GM15510 (cell line): Measurements from ENCODE around the gene NFATC3.

Experiments
- POLR2A ChIP-seq: IDR thresholded peaks from 3 replicates; pipeline ENCODE4 v1.6.1; 2011; ENCODE audit warnings: borderline replicate concordance; ENCODE audit not compliant: insufficient read length; ENCODE audit errors: extremely low read depth

The NFATC3 gene

DNA sequence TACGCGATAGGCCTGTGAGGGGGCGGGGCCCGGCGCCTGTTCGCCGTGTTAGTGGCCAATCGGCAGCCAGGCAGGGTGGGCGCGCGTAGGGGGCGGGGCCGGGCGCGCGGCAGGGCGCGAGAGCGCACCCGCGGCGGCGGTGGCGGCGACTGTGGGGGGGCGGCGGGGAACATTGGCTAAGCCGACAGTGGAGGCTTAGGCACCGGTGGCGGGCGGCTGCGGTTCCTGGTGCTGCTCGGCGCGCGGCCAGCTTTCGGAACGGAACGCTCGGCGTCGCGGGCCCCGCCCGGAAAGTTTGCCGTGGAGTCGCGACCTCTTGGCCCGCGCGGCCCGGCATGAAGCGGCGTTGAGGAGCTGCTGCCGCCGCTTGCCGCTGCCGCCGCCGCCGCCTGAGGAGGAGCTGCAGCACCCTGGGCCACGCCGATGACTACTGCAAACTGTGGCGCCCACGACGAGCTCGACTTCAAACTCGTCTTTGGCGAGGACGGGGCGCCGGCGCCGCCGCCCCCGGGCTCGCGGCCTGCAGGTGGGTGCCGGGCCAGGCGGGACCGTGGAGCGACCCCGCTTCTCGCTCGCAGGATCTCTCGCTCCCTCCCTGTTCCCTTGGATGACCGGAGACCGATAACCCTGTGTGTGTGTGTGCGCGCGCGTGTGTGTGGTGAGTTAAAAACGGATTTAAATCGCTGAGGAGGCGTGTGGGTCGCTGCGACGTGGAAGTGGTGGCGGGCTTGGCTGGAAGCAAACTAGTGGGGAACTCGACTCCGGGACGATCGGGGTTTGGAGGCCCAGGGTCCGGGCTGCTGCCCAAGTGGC lies at the start of gene NFATC3:
Gene NFATC3, plus strand, starts transcription at position 112 of the 813 bp plus-strand sequence. Its CDS starts 312 bp downstream, at position 424.
- TF ChIP-seq POLR2A, result peak; percentile 80

DNA sequence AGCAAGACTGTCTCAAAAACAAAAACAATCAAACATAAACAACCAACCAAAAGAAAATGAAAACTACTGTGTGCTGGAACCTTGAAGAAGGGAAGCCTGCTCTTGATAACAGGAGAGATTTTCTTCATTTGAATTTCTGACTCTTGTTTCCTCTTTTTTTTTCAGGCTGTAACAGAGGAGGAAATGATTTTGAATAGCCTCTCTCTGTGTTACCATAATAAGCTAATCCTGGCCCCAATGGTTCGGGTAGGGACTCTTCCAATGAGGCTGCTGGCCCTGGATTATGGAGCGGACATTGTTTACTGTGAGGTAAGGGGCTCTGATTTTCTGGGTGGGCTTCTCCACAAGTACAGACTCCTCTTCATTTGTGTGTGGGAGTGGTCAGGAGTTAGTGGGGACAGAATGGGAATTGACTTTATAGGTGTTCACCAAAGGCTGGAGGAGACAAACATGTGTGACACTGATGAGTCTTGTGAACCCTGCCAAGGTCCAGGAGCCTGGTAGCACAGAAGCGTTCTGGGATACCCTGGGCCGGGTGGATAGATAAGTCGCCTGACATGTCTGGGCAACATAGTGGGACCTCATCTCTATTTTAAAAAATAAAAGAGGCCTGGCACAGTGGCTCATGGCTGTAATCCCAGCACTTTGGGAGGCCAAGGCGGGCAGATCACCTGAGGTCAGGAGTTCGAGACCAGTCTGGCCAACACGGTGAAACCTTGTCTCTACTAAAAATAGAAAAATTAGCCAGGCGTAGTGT lies 47.2 kb upstream of the NFATC3 start:
- no peak for TF ChIP-seq POLR2A

DNA sequence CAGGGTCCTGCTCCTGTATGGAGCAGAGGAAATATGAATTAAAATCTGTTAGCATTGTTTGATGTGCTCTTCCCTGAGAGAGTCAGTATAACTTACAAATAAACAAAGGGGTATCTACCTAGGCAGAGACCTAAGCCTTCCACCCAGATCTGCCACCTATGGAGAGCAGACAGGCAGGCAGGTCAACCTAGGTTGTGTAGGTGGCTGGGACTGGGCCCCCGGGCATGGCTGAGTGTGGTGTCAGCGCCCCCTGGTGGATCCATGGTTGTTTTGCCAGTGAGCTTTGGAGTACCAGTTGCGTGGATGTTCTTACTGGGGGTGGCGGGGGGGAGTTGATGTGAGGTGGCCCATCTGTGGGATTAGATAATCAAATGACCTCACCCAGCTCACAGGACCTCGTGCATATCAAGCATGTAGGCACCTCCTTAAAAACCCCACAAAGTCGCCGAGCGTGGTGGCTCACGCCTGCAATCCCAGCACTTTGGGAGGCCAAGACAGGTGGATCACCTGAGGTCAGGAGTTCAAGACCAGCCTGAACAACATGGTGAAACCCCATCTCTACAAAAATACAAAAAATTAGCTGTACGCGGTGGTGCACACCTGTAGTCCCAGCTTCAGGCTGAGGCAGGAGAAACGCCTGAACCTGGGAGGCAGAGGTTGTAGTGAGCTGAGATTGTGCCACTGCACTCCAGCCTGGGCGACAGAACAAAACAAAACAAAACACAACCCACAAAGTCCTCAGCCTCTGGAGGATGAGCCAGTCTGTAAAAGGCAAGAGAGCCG lies 44.5 kb upstream of the NFATC3 start:
- TF ChIP-seq POLR2A, result no peak

DNA sequence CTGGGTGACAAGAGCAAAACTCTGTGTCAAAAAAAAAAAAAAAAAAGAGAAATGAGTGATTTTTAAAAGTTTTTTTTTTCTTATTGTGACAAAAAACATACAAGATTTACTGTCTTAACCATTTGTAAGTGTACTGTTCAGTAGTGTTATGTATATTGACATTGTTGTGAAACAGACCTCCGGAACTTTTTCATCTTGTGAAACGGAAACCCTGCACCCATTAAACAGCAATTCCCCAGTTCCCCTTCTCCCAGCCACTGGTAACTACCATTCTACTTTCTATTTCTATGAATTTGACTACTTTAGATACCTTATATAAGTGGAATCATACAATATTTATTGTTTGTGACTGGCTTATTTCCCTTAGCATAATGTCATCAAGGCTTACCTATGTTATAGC lies 43.4 kb upstream of the NFATC3 start:
- TF ChIP-seq POLR2A, result no peak

DNA sequence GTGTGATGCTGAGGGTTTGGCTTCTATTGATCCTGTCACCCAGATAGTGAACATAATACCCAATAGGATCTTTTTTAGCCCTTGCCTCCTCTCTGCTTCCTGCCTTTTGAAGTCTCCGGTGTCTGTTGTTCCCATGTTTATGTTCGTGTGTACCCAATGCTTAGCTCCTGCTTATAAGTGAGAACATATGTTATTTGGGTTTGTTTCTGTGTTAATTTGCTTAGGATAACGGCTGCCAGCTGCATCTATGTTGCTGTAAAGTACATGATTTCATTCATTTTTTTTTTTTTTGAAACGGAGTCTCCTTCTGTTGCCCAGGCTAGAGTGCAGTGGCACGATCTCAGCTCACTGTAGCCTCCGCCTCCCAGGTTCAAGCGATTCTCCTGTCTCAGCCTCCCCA lies 39.1 kb upstream of the NFATC3 start:
- no peak for TF ChIP-seq POLR2A

DNA sequence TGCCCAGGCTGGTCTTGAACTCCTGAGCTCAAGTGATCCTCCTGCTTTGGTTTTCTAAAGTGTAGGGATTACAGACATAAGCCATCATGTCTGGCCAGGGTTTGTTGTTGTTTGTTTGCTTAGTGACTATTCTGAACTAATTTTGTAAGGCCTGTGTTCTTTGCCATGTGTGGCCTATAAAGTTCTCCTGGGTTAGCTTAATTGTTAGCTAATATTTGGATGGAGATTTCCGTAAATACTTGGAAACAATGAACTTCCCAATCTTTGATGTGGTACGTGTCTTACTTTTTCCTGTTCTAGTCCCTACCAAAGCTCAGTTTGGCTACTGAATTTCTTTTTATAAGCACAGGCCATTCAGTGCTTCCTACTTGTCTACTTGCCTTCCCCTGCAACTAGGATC lies 37.2 kb upstream of the NFATC3 start:
- TF ChIP-seq POLR2A, result no peak

DNA sequence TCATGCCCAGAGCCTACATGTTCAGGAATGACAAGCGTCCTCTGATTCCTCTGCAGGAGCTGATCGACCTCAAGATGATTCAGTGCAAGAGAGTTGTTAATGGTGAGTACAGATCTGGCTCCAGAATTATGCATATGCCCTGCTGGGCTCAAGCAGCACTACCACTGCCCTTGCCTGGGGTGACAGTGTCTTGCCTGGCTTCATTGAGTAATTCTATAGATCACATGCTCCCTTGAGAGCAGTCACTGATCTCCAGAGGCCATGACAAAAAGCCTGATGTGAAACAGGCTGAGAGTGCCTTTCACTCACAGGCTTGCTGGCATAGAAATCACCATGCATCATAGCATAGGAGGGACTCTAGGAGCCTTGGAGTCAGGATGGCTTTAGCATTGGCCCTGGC lies 35.7 kb upstream of the NFATC3 start:
- no peak for TF ChIP-seq POLR2A

DNA sequence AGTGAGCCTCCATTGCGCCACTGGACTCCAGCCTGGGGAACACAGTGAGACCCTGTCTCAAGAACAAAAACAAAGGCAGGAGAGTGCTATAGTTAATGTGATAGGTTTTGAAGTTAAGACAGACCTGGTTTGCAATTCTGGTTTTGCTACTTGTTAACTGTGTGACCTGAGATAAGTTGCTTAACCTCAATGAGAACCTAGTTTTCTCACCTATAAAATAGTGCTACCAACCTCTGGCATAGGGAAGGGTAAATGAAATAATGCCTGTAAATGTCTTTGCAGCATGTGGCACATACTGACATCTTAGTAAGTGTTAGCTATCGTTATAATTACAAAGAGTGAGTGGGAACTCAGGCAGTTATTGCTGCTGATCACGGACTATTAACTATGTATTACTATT lies 29.8 kb upstream of the NFATC3 start:
- TF ChIP-seq POLR2A, result no peak

DNA sequence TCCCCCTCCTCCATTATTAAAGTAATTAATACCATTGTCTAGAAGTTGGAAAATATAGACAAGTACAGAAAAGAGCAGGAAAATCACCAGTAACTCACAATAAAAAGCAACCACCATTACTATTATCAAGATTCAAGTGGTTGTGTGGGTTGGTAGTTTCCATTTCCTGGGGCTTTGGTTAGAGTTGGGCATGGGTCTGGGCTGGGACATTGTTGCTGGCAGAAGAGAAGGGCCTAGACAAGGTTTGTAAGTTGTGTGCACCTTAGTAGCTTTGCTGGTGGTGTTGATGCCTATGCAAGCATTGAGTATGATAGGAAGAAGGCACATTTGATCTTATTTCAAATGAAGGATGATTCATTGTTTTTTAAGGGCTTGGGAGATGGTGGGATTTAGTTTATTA lies 25.4 kb upstream of the NFATC3 start:
- no peak for TF ChIP-seq POLR2A

DNA sequence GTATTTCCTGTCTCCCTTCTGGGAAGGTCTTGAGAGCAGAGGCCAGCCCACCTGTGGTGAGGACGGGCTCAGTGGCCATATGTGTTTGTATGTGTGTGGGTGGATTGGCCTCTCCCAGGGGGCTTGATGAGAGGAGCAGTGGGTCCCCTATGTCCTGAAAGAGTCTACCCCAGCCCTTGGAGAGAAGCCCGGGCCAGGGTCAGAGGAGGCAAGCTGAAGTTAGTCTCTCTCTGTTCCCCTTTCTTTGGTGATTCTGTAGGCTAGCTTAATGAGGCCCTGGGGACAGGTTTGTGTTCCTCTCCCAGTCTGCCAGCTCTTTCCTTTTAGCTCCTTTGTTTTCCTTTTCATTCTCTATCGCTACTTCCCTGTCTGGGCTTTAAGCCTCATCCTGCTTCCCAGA lies 23.8 kb upstream of the NFATC3 start:
- TF ChIP-seq POLR2A, result no peak

DNA sequence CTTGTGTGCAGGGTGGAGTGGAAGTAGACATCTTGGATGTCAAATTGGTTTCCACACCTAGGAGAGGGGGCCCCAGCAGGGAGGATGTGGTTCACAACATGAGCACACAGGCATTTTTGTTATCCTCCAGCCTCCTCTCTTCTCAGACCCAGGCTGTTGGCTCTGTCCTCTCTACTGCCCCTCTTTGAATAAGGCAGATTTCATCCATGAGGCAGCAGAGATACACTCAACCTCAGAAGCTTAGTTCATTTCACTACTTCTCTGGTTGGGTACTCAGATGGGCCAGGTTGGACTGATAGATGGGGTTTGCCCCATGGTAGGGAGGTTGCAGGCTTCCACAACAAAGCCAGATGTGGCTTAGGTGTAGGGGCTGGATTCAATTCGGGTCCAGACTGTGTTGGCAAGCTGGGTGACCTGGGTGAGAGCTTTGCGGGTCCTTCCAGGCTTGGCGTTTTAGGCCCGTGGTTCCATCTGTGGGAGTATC lies 22.2 kb upstream of the NFATC3 start:
- no peak for TF ChIP-seq POLR2A

DNA sequence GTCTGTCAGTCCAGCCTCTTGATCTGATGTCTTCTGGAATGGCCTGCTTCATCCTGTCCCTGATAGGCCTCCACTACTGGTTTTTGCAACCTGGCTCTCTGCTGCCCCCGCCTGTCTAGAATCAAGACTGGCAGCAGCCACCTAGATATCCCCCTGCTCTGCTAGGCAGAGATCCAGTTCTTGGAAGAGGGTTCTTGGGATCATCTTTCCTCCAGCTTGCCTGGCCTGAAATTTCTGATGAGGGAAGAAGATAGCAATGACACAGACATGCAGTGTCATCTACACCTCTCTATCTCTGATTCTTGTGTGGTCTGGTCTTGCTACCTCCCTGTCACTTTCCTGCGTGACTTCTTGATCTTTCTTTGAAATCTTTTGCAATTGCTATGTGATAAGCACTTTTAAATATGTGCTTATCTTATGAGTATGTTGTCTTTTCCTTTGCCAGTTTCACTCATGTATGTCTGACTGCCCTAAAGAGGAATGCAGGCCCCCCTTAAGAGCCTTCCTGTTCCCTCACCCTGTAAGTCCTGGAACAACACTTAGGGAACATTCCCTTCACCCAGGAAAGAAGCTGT lies 20.3 kb upstream of the NFATC3 start:
- no peak for TF ChIP-seq POLR2A

DNA sequence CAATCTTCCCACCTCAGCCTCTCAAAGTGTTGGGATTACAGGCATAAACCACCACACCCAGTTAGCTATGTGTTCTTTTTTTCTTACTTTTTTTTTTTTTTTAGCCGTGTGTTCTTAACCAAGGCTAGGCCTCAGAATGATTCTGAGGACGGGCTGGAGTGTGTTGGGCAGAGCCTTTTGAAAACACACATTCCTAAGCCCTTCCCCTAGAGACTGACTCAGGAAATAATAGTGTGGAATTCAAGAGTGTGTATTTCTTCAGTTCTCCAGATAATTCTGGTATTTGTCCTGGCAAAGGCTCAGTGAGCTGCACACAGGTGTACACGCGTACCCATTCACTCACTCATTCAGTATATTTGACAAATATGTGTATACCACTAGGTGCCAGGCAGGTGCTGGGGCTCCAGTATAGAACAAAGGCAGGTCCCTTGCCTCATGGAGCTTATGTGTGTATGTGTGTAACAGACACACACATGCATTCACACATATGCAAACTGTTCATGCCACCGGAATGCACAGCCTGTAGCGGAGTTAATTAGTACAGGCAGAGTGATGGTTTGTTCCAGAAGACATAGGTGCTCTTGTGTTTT lies 19.4 kb upstream of the NFATC3 start:
- no peak for TF ChIP-seq POLR2A

DNA sequence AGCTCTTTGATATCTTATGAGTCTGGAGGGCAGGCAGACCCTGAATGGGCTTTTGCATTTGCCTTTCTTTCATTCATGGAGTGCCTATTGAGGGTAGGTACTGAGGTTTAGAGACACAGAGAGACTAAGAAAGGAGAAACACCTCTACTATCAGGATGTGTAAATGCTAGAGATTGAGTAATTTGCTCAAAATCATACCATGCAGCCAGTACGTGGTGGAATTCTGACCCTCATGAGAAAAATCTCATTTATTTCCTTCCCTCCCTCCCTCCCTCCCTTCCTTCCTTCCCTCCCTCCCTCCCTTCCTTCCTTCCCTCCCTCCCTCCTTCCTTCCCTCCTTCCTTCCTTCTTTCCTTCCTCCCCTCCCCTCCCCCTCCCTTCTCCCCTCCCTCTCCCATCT lies 18.4 kb upstream of the NFATC3 start:
- TF ChIP-seq POLR2A, result no peak

DNA sequence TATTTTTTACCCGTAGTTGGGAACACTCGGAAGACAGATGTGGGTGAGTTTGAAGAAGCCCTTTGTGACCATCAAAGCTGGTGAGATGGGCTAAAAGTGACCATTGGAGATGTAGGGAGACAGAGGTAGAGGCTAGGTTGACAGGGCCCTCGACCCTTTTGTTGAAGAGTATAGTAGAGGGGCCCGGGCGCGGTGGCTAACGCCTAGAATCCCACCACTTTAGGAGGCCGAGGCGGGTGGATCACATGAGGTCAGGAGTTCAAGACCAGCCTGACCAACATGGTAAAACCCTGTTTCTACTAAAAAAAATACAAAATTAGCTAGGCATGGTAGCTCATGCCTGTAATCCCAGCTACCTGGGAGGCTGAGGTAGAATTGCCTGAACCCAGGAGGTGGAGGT lies 16.2 kb upstream of the NFATC3 start:
- no peak for TF ChIP-seq POLR2A

DNA sequence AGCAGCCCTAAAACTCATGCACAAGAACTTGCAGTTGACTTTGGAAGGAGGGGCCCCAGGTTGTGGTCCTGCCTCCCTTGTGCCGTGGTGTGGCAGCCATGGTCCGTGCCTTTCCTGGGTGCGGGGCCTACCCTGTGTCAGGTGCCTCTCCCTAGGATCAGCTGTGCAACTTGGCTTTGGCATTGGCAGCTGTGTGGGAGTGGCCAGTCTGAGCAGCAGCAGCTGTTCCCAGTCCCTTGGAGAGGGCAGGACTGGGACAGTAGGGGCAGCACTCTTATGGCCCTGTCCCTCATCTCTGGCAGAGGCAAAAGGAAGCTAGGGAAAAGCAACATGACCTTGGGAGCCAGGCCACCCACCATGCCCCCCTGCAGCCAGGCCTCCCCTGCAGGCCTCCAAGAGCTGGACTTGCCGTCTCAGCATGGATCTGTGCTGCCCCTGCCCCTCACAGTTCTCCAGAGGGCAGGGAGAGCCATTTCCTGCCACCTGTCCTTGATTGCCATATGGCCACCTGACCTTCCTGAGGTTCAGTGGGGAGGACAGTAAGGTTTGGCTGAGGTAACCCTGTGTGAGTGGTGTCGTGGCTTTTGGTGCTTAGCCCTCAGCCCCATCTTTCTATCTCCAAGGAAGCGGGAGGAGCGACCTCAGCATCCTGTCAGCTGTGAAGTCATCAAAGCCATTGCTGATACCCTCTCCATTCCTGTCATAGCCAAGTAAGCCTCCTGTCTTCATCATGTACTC lies 15.5 kb upstream of the NFATC3 start:
- TF ChIP-seq POLR2A, result no peak
